Ectodermal cell (in vitro differentiated cells): ENCODE measurements around the gene SLC12A6.
"Not testable (repeated sequence)": the region's sequence is repeated elsewhere in the genome, so short reads cannot be mapped to it uniquely, and the experiment has no call there.

ENCODE experiments used
- H3K27ac ChIP-seq: 2 replicates; pipeline ENCODE4 v1.7.0; 2013; ENCODE audit warnings: mild to moderate bottlenecking, low read depth, low read length; ENCODE audit not compliant: insufficient read depth, poor library complexity, severe bottlenecking
- H3K27me3 ChIP-seq: 2 replicates; pipeline ENCODE4 v1.7.0; 2013; ENCODE audit warnings: mild to moderate bottlenecking, low read length; ENCODE audit not compliant: insufficient read depth, control insufficient read depth, poor library complexity, severe bottlenecking
- H3K36me3 ChIP-seq: one replicate; pipeline ENCODE4 v1.7.0; 2013; ENCODE audit warnings: low read length; ENCODE audit not compliant: control insufficient read depth, insufficient read depth
- H3K4me1 ChIP-seq: one replicate; pipeline ENCODE4 v1.7.0; 2013; ENCODE audit warnings: low read length; ENCODE audit not compliant: control insufficient read depth, insufficient read depth
- H3K4me3 ChIP-seq: 2 replicates; pipeline ENCODE4 v1.7.0; 2013; ENCODE audit warnings: low read depth, low read length, control low read depth; ENCODE audit not compliant: insufficient read depth
- H3K9me3 ChIP-seq: 2 replicates; pipeline ENCODE4 v1.7.0; 2013; ENCODE audit warnings: mild to moderate bottlenecking, low read length, moderate library complexity; ENCODE audit not compliant: control insufficient read depth
- WGBS, 2 experiments: methylation state at CpG; one replicate each; pipeline ENCODE4 v1.1.7; 2013; ENCODE audit warnings: missing lambda C conversion rate in 2 of 2; 5-methylcytosine and 5-hydroxymethylcytosine counted together

Gene SLC12A6

GRCh38 chr15:34358948-34359347 lies 21.4 kb upstream of the SLC12A6 start:
- Histone ChIP-seq H3K4me3 (no peak overlapping the region), H3K27ac (no peak overlapping the region), H3K9me3 (no peaks in the 10 kb centered on the region), H3K27me3 (no peaks in the 10 kb centered on the region), H3K4me1 (no peaks in the 10 kb centered on the region), H3K36me3 (peaks cover 21% of the 10 kb centered on the region)
- WGBS, 2 experiments, result 91 to 95% methylated on average over 4 of the region's 4 CpGs

- Histone ChIP-seq H3K9me3 (no peaks in the 10 kb centered on the region), H3K4me3 (no peak overlapping the region), H3K36me3 (peaks cover 21% of the 10 kb centered on the region), H3K4me1 (no peaks in the 10 kb centered on the region), H3K27me3 (no peaks in the 10 kb centered on the region), H3K27ac (no peak overlapping the region)
- 83 to 89% methylated on average over 3 of the region's 3 CpGs for WGBS, 2 experiments
Observed at GRCh38 chr15:34358367-34358766, 20.8 kb upstream of the SLC12A6 start.

- WGBS, 2 experiments, result 69 to 91% methylated on average over 1 of the region's 1 CpG
- Histone ChIP-seq H3K27me3 (no peaks in the 10 kb centered on the region), H3K36me3 (peaks cover 21% of the 10 kb centered on the region), H3K4me1 (no peaks in the 10 kb centered on the region), H3K9me3 (no peaks in the 10 kb centered on the region), H3K27ac (no peak overlapping the region), H3K4me3 (no peak overlapping the region)
Observed at GRCh38 chr15:34357653-34358052, 20.1 kb upstream of the SLC12A6 start.

DNA sequence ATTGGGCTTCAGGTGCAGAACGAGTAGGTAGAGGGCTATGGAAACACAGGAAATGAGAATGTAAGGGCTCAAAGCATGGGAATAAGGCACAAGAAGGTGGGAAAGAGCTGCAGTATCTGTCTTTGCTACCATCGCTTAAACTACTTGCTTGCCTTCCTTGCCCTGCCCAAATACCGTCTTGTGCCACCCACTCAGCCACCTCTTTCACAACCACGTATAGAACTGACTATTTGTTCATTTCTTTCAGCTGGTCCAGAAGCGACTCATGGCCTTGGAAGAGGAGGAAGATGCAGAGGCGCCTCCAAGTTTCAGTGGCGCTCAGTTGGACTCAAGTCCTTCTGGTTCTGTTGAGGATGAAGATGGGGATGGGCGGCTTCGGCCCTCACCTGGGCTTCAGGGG lies 17.7 kb upstream of the SLC12A6 start:
- Histone ChIP-seq H3K9me3 (no peaks in the 10 kb centered on the region), H3K4me1 (no peaks in the 10 kb centered on the region), H3K27ac (no peak overlapping the region), H3K27me3 (no peaks in the 10 kb centered on the region), H3K36me3 (peaks cover 21% of the 10 kb centered on the region), H3K4me3 (no peak overlapping the region)
- 93 to 96% methylated on average over 9 of the region's 9 CpGs for WGBS, 2 experiments

DNA sequence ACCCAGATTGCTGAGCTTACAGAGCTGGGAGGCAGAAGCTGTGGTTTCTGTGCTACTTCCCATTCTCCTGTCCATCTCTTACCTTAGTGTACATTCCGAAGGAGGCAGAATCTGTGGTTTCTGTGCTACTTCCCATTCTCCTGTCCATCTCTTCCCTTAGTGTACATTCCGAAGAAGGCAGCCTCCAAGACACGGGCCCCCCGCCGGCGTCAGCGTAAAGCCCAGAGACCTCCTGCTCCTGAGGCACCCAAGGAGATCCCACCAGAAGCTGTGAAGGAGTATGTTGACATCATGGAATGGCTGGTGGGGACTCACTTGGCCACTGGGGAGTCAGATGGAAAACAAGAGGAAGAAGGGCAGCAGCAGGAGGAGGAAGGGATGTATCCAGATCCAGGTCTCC lies 16.7 kb upstream of the SLC12A6 start:
- 98% methylated on average over 7 of the region's 7 CpGs for WGBS, 2 experiments
- no peak overlapping the region for H3K4me3 ChIP-seq
- H3K4me1 ChIP-seq, result no peaks in the 10 kb centered on the region
- H3K9me3 ChIP-seq, result no peaks in the 10 kb centered on the region
- H3K27ac ChIP-seq, result no peak overlapping the region
- H3K36me3 ChIP-seq, result peaks cover 18% of the 10 kb centered on the region
- H3K27me3 ChIP-seq, result no peaks in the 10 kb centered on the region

DNA sequence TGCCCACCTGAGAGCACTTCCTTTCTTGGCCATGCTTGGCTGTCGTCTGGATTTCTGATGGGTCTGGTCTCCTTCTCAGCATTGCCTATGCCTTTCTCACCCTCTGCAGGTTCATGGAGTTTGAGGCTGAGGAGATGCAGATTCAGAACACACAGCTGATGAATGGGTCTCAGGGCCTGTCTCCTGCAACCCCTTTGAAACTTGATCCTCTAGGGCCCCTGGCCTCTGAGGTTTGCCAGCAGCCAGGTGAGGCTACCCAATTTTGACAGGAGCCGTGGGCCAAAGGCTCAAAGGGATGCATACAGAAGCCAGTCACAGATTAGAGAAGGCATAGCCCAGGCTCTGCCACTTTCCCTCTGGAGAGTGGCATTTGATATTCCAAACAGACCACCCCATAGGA lies 16.0 kb upstream of the SLC12A6 start:
- H3K4me1 ChIP-seq, result no peaks in the 10 kb centered on the region
- H3K36me3 ChIP-seq, result peaks cover 14% of the 10 kb centered on the region
- WGBS, 2 experiments, result 76 to 81% methylated on average over 2 of the region's 2 CpGs
- no peak overlapping the region for H3K27ac ChIP-seq
- no peak overlapping the region for H3K4me3 ChIP-seq
- H3K27me3 ChIP-seq, result no peaks in the 10 kb centered on the region
- no peaks in the 10 kb centered on the region for H3K9me3 ChIP-seq

GRCh38 chr15:34352996-34353395 lies 15.4 kb upstream of the SLC12A6 start:
- not testable (repeated sequence) for H3K27me3 ChIP-seq, H3K27ac ChIP-seq, H3K9me3 ChIP-seq, H3K4me1 ChIP-seq, H3K4me3 ChIP-seq
- peaks cover 13% of the 10 kb centered on the region for H3K36me3 ChIP-seq
- 87 to 88% methylated on average over 12 of the region's 12 CpGs for WGBS, 2 experiments

GRCh38 chr15:34349769-34350168 lies 12.2 kb upstream of the SLC12A6 start:
- Histone ChIP-seq H3K27ac (no peak overlapping the region), H3K36me3 (no peaks in the 10 kb centered on the region), H3K9me3 (no peaks in the 10 kb centered on the region), H3K4me3 (no peak overlapping the region), H3K4me1 (no peaks in the 10 kb centered on the region), H3K27me3 (no peaks in the 10 kb centered on the region)
- WGBS, 2 experiments, result 90 to 92% methylated on average over 4 of the region's 4 CpGs

- Histone ChIP-seq H3K36me3 (no peaks in the 10 kb centered on the region), H3K4me1 (no peaks in the 10 kb centered on the region), H3K27me3 (no peaks in the 10 kb centered on the region), H3K9me3 (no peaks in the 10 kb centered on the region), H3K4me3 (no peak overlapping the region), H3K27ac (no peak overlapping the region)
- 68 to 94% methylated on average over 1 of the region's 1 CpG for WGBS, 2 experiments
Observed at GRCh38 chr15:34348735-34349300, 11.2 kb upstream of the SLC12A6 start.

DNA sequence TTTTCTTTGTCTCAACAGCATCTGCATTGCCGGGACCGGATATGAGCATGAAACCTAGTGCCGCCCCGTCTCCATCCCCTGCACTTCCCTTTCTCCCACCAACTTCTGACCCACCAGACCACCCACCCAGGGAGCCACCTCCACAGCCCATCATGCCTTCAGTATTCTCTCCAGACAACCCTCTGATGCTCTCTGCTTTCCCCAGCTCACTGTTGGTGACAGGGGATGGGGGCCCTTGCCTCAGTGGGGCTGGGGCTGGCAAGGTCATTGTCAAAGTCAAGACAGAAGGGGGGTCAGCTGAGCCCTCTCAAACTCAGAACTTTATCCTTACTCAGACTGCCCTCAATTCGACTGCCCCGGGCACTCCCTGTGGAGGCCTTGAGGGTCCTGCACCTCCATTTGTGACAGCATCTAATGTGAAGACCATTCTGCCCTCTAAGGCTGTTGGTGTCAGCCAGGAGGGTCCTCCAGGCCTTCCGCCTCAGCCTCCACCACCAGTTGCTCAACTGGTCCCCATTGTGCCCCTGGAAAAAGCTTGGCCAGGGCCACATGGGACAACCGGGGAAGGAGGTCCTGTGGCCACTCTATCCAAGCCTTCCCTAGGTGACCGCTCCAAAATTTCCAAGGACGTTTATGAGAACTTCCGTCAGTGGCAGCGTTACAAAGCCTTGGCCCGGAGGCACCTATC lies 10.5 kb upstream of the SLC12A6 start:
- Histone ChIP-seq H3K36me3 (no peaks in the 10 kb centered on the region), H3K27ac (no peak overlapping the region), H3K4me3 (no peak overlapping the region), H3K4me1 (no peaks in the 10 kb centered on the region), H3K27me3 (no peaks in the 10 kb centered on the region), H3K9me3 (no peaks in the 10 kb centered on the region)
- whole genome bisulfite sequencing, 2 experiments, result 85 to 87% methylated on average over 13 of the region's 13 CpGs
